ENCODE results near the gene XDH.

The XDH gene

GRCh38 chr2:31327505-31327904 is 87.0 kb downstream of the XDH start:
- DNase-seq: no peak

GRCh38 chr2:31324016-31324633 is 90.4 kb downstream of the XDH start:
- DNase-seq: no peak

- DNase-seq: no peak
These were observed 92.2 kb downstream of the XDH start for GRCh38 chr2:31322371-31322770.

- peak in 2 of 6 experiments; percentile 6 for DNase-seq
These were observed 95.0 kb downstream of the XDH start for GRCh38 chr2:31319406-31320175.

- no peak for DNase-seq
These were observed 95.9 kb downstream of the XDH start for GRCh38 chr2:31318361-31319336.

- no peak for DNase-seq
These were observed 97.1 kb downstream of the XDH start for GRCh38 chr2:31317396-31317795.

- no peak for DNase-seq
These were observed 99.8 kb downstream of the XDH start for GRCh38 chr2:31314761-31315160.

GRCh38 chr2:31312898-31313297 is 101.6 kb downstream of the XDH start:
- no peak for DNase-seq

GRCh38 chr2:31304816-31305215 is 109.7 kb downstream of the XDH start:
- no peak for DNase-seq

GRCh38 chr2:31302940-31303563 is 111.5 kb downstream of the XDH start:
- DNase-seq: no peak

- no peak for DNase-seq
These were observed 114.2 kb downstream of the XDH start for GRCh38 chr2:31300309-31300708.

GRCh38 chr2:31299547-31299946 is 115.0 kb downstream of the XDH start:
- DNase-seq: no peak

GRCh38 chr2:31297751-31298150 is 116.8 kb downstream of the XDH start:
- no peak for DNase-seq

- DNase-seq: no peak
These were observed 117.8 kb downstream of the XDH start for GRCh38 chr2:31296641-31297287.

GRCh38 chr2:31294196-31294595 is 120.3 kb downstream of the XDH start:
- DNase-seq: no peak

- no peak for DNase-seq
These were observed 126.9 kb downstream of the XDH start for GRCh38 chr2:31287654-31288053.

- no peak for DNase-seq
These were observed 127.5 kb downstream of the XDH start for GRCh38 chr2:31286961-31287550.

- no peak for DNase-seq
These were observed 128.3 kb downstream of the XDH start for GRCh38 chr2:31286230-31286629.

Measured in stimulated activated naive CD4-positive, alpha-beta T cell (primary cell).